Measurements from ENCODE around the gene IQCH.

IQCH gene

GRCh38 chr15:67303490-67304363, 49.1 kb downstream of the IQCH start:
- no peak for FAIRE-seq

GRCh38 chr15:67304778-67305177, 50.2 kb downstream of the IQCH start:
- FAIRE-seq: no peak

- FAIRE-seq: no peak
Observed at GRCh38 chr15:67305506-67305905, 50.9 kb downstream of the IQCH start.

GRCh38 chr15:67307156-67307555, 52.6 kb downstream of the IQCH start:
- FAIRE-seq: no peak

- no peak for FAIRE-seq
Observed at GRCh38 chr15:67307889-67308597, 53.5 kb downstream of the IQCH start.

- FAIRE-seq: no peak
Observed at GRCh38 chr15:67311731-67312130, 57.1 kb downstream of the IQCH start.

- FAIRE-seq: no peak
Observed at GRCh38 chr15:67319961-67320360, 65.4 kb downstream of the IQCH start.

DNA sequence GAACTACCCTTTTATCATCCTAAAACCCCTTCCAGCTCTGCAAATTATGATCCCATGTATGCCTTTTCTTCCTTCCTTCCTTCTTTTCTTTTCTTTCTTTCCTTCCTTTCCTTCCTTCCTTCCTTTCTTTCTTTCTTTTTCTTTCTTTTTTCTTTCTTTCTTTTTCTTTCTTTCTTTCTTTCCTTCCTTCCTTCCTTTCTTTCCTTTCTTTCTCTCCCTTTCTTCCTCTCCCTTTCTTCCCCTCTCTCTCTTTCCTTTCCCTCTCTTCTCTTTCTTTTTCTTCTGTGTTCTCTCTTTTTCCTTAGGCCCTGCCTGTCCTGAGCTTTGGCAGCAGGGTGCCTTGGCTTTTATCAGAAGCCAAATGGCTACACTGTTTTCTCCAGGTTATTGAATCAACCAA, 66.8 kb downstream of the IQCH start:
- no peak for FAIRE-seq

- FAIRE-seq: no peak
Observed at GRCh38 chr15:67322481-67322880, 67.9 kb downstream of the IQCH start.

- no peak for FAIRE-seq
Observed at GRCh38 chr15:67327312-67327711, 72.7 kb downstream of the IQCH start.

- no peak for FAIRE-seq
Observed at GRCh38 chr15:67327737-67328136, 73.2 kb downstream of the IQCH start.

GRCh38 chr15:67329984-67330733, 75.6 kb downstream of the IQCH start:
- FAIRE-seq: no peak

DNA sequence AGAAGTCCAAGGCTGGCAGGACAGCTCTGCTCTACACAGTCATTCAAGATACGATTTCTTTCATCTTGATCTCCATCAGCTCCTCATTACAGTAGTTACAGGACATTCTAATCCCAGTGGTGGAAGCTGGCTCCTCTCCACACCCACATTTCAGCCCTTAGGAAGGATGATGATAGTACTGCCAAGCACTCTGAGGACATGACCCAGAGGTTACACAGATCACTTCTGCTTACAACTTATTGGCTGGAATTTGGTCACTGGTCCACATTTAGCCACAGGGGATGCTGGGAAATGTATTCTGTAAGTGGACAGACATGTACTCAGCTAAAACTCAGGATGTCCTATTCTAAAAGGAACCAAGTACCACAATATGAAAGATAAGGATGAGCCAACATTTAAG, 77.1 kb downstream of the IQCH start:
- FAIRE-seq: no peak

DNA sequence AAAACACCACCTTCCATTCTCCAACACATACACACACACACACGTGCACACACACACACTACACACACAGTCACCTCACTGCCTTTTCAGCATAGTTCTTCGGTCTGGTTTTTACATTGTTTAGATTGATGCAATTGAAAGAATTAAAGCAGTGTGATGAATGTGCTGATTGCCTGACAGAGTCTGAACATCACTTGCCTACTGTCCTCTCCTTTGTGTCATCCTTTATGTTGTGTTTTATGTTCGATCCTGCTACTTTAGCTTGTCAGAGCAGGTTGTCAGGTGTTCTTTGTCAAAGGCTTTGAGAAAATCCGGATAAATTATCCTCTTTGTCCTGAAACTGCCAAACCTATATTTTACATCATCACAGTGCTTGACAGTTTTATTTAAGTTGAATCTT, 80.4 kb downstream of the IQCH start:
- FAIRE-seq: no peak

- FAIRE-seq: no peak
Observed at GRCh38 chr15:67335534-67336222, 81.1 kb downstream of the IQCH start.

DNA sequence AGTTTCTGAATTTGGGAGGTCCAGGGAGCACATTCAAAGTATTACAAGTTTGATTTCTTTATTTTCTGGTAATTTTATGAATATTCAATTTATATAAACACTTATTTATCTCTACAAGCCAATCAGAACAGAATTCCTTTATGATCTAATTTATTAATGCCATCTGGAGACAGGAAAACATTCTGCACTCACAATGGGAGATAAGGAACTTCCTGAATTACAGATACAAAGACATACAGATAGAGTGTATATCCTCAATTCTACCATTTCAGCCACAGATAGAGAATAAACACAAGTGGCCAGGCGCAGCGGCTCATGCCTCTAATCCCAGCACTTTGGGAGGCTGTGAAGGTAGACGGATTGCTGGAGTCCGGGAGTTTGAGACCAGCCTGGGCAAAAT, 86.0 kb downstream of the IQCH start:
- no peak for FAIRE-seq

DNA sequence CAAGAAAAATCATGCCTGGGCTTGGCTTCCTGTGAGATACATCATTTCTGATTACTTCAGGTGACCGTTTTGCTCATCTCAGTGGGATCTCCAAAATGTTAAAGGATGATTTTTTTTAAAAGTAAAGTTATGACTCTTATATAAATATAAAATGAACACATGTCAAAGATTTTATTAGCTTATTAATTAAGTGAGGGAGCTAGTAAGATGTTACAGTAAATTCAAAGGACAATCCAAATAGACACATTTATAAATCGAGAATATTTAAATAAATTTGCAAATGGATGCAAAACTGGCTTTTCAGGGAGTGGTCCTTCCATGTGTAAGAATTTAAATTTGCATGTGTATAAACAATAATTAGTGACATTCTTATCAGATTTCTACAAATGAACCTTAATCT, 87.0 kb downstream of the IQCH start:
- no peak for FAIRE-seq

GRCh38 chr15:67343206-67343605, 88.6 kb downstream of the IQCH start:
- FAIRE-seq: no peak

- no peak for FAIRE-seq
Observed at GRCh38 chr15:67349634-67350033, 95.0 kb downstream of the IQCH start.

GRCh38 chr15:67350042-67350441, 95.5 kb downstream of the IQCH start:
- FAIRE-seq: no peak

GRCh38 chr15:67358391-67358790, 103.8 kb downstream of the IQCH start:
- no peak for FAIRE-seq

DNA sequence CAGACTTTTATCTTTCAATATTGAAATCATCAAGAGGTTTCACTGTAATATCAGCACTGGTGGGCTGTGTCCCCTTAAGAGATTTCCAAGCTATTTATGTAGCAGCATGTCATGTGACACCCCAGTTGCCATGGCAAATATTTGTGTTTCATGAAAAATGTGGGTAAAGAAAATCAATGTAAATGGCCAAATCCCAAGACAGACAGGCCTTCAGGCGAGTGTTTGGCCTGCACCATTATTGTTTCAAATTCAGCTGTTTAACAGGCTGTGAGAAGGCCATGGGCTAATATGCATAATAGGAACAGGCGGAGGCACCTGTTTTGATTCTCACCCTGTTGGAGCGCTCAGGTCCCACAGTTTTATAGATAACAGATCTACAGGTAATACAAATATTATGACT, 104.2 kb downstream of the IQCH start:
- no peak for FAIRE-seq
